Measurements from ENCODE around the gene UBE2E1. TPM values are rescaled to one million over a fixed set of nuclear protein-coding genes. Genes with fewer than 3 reads are reported as not detected.
A peak's percentile ranks its signal among the peaks of the same experiment; 100 is the strongest.
"Not testable (repeated sequence)": the region's sequence is repeated elsewhere in the genome, so short reads cannot be mapped to it uniquely, and the experiment has no call there.

Gene UBE2E1
- total and polyA plus RNA-seq, 2 experiments from 2014 or later, result 39.9 to 120 TPM

DNA sequence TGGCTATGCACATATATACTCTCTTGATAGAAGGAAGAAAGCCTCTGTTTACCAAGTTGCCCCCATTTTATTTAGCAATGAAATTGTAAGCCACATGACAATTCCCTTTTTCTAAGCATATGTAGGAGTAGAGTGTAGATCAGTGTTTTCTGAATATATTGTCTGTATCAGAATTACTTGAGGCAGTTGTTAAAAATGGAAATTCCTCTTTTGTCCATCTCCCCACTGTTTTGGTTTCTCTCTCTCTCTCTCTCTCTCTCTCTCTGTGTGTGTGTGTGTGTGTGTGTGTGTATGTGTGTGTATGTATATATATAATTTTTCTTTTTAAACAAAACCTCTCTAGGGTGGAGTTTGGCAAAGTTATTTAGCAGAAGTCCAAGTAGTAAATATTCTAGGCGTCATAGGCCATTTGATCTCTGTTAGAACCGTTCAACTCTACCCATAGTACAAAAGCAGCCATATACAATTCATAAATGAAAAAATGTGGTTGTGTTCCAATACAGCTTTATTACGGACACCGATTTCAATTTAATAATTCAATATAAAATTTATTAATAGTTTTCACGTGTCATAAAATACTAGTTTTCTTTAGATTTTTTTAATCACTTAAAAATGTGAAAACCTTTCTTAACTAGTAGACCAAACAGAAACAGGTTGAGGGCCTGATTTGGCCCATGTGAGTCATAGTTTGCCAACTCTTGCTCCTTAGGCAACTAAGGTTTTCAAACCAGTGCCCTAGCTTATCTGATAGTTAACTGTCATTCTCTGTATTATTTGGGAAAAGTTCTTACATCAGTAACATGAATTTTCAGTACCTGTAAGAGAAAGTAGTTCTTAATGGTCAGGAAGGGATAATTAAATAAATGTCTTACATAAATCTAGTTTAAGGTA, 39.8 kb downstream of the UBE2E1 start (continued):
- TF ChIP-seq, protein P1, sequence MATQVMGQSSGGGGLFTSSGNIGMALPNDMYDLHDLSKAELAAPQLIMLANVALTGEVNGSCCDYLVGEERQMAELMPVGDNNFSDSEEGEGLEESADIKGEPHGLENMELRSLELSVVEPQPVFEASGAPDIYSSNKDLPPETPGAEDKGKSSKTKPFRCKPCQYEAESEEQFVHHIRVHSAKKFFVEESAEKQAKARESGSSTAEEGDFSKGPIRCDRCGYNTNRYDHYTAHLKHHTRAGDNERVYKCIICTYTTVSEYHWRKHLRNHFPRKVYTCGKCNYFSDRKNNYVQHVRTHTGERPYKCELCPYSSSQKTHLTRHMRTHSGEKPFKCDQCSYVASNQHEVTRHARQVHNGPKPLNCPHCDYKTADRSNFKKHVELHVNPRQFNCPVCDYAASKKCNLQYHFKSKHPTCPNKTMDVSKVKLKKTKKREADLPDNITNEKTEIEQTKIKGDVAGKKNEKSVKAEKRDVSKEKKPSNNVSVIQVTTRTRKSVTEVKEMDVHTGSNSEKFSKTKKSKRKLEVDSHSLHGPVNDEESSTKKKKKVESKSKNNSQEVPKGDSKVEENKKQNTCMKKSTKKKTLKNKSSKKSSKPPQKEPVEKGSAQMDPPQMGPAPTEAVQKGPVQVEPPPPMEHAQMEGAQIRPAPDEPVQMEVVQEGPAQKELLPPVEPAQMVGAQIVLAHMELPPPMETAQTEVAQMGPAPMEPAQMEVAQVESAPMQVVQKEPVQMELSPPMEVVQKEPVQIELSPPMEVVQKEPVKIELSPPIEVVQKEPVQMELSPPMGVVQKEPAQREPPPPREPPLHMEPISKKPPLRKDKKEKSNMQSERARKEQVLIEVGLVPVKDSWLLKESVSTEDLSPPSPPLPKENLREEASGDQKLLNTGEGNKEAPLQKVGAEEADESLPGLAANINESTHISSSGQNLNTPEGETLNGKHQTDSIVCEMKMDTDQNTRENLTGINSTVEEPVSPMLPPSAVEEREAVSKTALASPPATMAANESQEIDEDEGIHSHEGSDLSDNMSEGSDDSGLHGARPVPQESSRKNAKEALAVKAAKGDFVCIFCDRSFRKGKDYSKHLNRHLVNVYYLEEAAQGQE (IDR thresholded peaks at IDR 0.05; ENCODE audit: unreplicated experiment), result no peak
- TF ChIP-seq EZH2phosphoT487 (IDR thresholded peaks at IDR 0.05; ENCODE audit: unreplicated experiment) (no peak), NANOG (IDR thresholded peaks at IDR 0.05; ENCODE audit: borderline replicate concordance) (no peak), STAT1 (IDR thresholded peaks at IDR 0.05; ENCODE audit: unreplicated experiment) (no peak), POLR2AphosphoS5 (IDR thresholded peaks at IDR 0.05; ENCODE audit: low read depth) (no peak)
- TF ChIP-seq, protein P2, sequence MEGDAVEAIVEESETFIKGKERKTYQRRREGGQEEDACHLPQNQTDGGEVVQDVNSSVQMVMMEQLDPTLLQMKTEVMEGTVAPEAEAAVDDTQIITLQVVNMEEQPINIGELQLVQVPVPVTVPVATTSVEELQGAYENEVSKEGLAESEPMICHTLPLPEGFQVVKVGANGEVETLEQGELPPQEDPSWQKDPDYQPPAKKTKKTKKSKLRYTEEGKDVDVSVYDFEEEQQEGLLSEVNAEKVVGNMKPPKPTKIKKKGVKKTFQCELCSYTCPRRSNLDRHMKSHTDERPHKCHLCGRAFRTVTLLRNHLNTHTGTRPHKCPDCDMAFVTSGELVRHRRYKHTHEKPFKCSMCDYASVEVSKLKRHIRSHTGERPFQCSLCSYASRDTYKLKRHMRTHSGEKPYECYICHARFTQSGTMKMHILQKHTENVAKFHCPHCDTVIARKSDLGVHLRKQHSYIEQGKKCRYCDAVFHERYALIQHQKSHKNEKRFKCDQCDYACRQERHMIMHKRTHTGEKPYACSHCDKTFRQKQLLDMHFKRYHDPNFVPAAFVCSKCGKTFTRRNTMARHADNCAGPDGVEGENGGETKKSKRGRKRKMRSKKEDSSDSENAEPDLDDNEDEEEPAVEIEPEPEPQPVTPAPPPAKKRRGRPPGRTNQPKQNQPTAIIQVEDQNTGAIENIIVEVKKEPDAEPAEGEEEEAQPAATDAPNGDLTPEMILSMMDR (conservative IDR thresholded peaks at IDR 0.05; ENCODE audit: low read depth in 2 of 2), result no peak

- not testable (repeated sequence) for H3K27ac ChIP-seq (ENCODE audit: low read depth); H3F3A ChIP-seq (replicated peaks; ENCODE audit: low read depth); H3K4me1 Mint-ChIP-seq; H3K36me3 ChIP-seq (ENCODE audit: insufficient read depth); H2AFZ ChIP-seq; ATAC-seq; H3K9me3 Mint-ChIP-seq; H3K27me3 Mint-ChIP-seq (ENCODE audit: insufficient read depth, low read depth, poor library complexity); H3K4me2 ChIP-seq; H3K27ac Mint-ChIP-seq; H3K9me2 ChIP-seq (ENCODE audit: insufficient read depth); H3K27me3 ChIP-seq (ENCODE audit: insufficient read depth); H3K4me3 ChIP-seq; DNase-seq (ENCODE audit: low spot score); H3K4me3 Mint-ChIP-seq; H3K4me1 ChIP-seq (ENCODE audit: insufficient read depth)
- Histone ChIP-seq H4K20me1 (replicated peaks; ENCODE audit: insufficient read depth) (peaks cover 32% of the 10 kb centered on the region), H3K79me2 (replicated peaks; ENCODE audit: insufficient read depth) (peaks cover 99% of the 10 kb centered on the region)
- peaks cover 41% of the 10 kb centered on the region for H3K36me3 Mint-ChIP-seq (ENCODE audit: low read depth)
These were observed 43.7 kb downstream of the UBE2E1 start for GRCh38 chr3:23849462-23849861.

- DNase-seq (ENCODE audit: low spot score) (no peak), ATAC-seq (no peak)
- H3K27me3 ChIP-seq (ENCODE audit: insufficient read depth), result no peaks in the 10 kb centered on the region
- no peaks in the 10 kb centered on the region for H3K9me2 ChIP-seq (ENCODE audit: insufficient read depth)
- no peak overlapping the region for H2AFZ ChIP-seq
- no peaks in the 10 kb centered on the region for H3K36me3 ChIP-seq (ENCODE audit: insufficient read depth)
- Mint-ChIP-seq H3K9me3 (peaks cover 7% of the 10 kb centered on the region), H3K27me3 (ENCODE audit: insufficient read depth, low read depth, poor library complexity) (peaks cover 4% of the 10 kb centered on the region), H3K4me1 (peaks cover 34% of the 10 kb centered on the region), H3K27ac (peak overlapping the region; percentile 15; the same call in 1 of the 2 replicates), H3K36me3 (ENCODE audit: low read depth) (peaks cover 26% of the 10 kb centered on the region), H3K4me3 (no peak overlapping the region)
- H3K79me2 ChIP-seq (replicated peaks; ENCODE audit: insufficient read depth), result peaks cover 100% of the 10 kb centered on the region
- H3K27ac ChIP-seq (ENCODE audit: low read depth), result no peak overlapping the region; the same call in 1 of the 2 replicates
- no peak overlapping the region for H3K4me3 ChIP-seq
- no peak overlapping the region for H3K4me2 ChIP-seq
- peaks cover 29% of the 10 kb centered on the region for H3K4me1 ChIP-seq (ENCODE audit: insufficient read depth)
- H3F3A ChIP-seq (replicated peaks; ENCODE audit: low read depth), result 0 out of 2 replicates have a peak, but pooled peaks cover 2% of the 10 kb centered on the region
- peaks cover 26% of the 10 kb centered on the region for H4K20me1 ChIP-seq (replicated peaks; ENCODE audit: insufficient read depth)
- no peak for TF ChIP-seq ZNF331 (CRISPR knock-in tag; IDR thresholded peaks at IDR 0.05; ENCODE audit: low read depth)
- TF ChIP-seq, protein P1 (IDR thresholded peaks at IDR 0.05; ENCODE audit: unreplicated experiment), result no peak
- no peak for TF ChIP-seq CREB1 (CRISPR knock-in tag; IDR thresholded peaks at IDR 0.05; ENCODE audit: low read depth)
- no peak for TF ChIP-seq STAT1 (IDR thresholded peaks at IDR 0.05; ENCODE audit: unreplicated experiment)
- TF ChIP-seq ETS1 (IDR thresholded peaks at IDR 0.05), result no peak
- TF ChIP-seq POLR2AphosphoS5 (IDR thresholded peaks at IDR 0.05; ENCODE audit: low read depth), result no peak
These were observed 50.5 kb downstream of the UBE2E1 start for GRCh38 chr3:23856286-23856685.

Data from GM23338 (cell line).